HEK293 (cell line): ENCODE data around the gene DNAJC30.

Source experiments
- CTCF ChIA-PET: fragments of 350-600 bp; formaldehyde crosslinking; extraction: SDS; loops from one replicate; lab custom pipeline; 2021; ENCODE audit warnings: antibody characterized with exemption; lab: Yijun Ruan, JAX
- POLR2A ChIA-PET: fragments of 300-600 bp; formaldehyde crosslinking; extraction: SDS; loops from one replicate; lab custom pipeline; 2020; ENCODE audit warnings: antibody characterized with exemption, inconsistent platforms; lab: Yijun Ruan, JAX
- H3K27ac ChIP-seq: fragments of 200-500 bp; sonication (Bioruptor generic); 2 replicates; pipeline ENCODE4 v1.5.1; 2014; ENCODE audit warnings: low read depth, low read length, control low read depth, inconsistent platforms; ENCODE audit errors: extremely low read depth
- H3K36me3 ChIP-seq, 2 experiments: fragments of 200-500 bp in 1 of 2; sonication (Bioruptor generic) in 1 of 2; 1 replicate in 1 of 2; 2 replicates in 1 of 2; pipeline ENCODE4 v1.5.1; 2014 to 2017; ENCODE audit warnings: inconsistent platforms in 2 of 2, low read length in 2 of 2; ENCODE audit not compliant: control insufficient read depth in 2 of 2, insufficient read depth in 1 of 2
- H3K4me1 ChIP-seq: fragments of 200-500 bp; sonication (Bioruptor generic); 2 replicates; pipeline ENCODE4 v1.5.1; 2014; ENCODE audit warnings: mild to moderate bottlenecking, low read length, inconsistent platforms; ENCODE audit not compliant: control insufficient read depth, insufficient read depth
- H3K4me3 ChIP-seq: 2 replicates; pipeline ENCODE4 v1.5.1; 2011; ENCODE audit warnings: low read depth, mild to moderate bottlenecking, control low read depth, low read length, moderate library complexity
- H3K9me3 ChIP-seq: fragments of 200-500 bp; sonication (Bioruptor generic); 2 replicates; pipeline ENCODE4 v1.5.1; 2014; ENCODE audit warnings: low read depth, low read length, inconsistent platforms; ENCODE audit not compliant: control insufficient read depth, insufficient read depth
- GLI4 ChIP-seq: fragments of 450-650 bp; formaldehyde crosslinking; IDR thresholded peaks from 2 replicates; pipeline ENCODE4 v1.5.1; 2016; ENCODE audit warnings: missing biosample characterization, missing genetic modification characterization
- HOXD13 ChIP-seq: sonication (generic); formaldehyde crosslinking; IDR thresholded peaks from 2 replicates; pipeline ENCODE4 v1.8.0; 2022; ENCODE audit warnings: missing genetic modification reagents, borderline replicate concordance
- PRDM10 ChIP-seq: fragments of 450-650 bp; formaldehyde crosslinking; IDR thresholded peaks from 2 replicates; pipeline ENCODE4 v1.5.1; 2016; ENCODE audit warnings: missing biosample characterization, missing genetic modification characterization
- PRDM2 ChIP-seq: fragments of 450-650 bp; formaldehyde crosslinking; IDR thresholded peaks from 2 replicates; pipeline ENCODE4 v1.5.1; 2016; ENCODE audit warnings: missing biosample characterization, missing genetic modification characterization, borderline replicate concordance
- ZBTB6 ChIP-seq: fragments of 450-650 bp; formaldehyde crosslinking; IDR thresholded peaks from 2 replicates; pipeline ENCODE4 v1.5.1; 2017; ENCODE audit warnings: missing biosample characterization, missing genetic modification characterization
- ZIC2 ChIP-seq: fragments of 450-650 bp; formaldehyde crosslinking; IDR thresholded peaks from 2 replicates; pipeline ENCODE4 v1.5.1; 2016; ENCODE audit warnings: missing biosample characterization, missing genetic modification characterization
- ZNF114 ChIP-seq: fragments of 450-650 bp; formaldehyde crosslinking; IDR thresholded peaks from 2 replicates; pipeline ENCODE4 v1.5.0; 2017; ENCODE audit warnings: missing biosample characterization, missing genetic modification characterization
- ZNF133 ChIP-seq: fragments of 450-650 bp; formaldehyde crosslinking; IDR thresholded peaks from 2 replicates; pipeline ENCODE4 v1.5.1; 2016; ENCODE audit warnings: missing biosample characterization, missing genetic modification characterization
- ZNF521 ChIP-seq: fragments of 450-650 bp; formaldehyde crosslinking; IDR thresholded peaks from 2 replicates; pipeline ENCODE4 v1.5.1; 2017; ENCODE audit warnings: missing biosample characterization, mild to moderate bottlenecking, missing genetic modification characterization
- ZNF624 ChIP-seq: fragments of 450-650 bp; formaldehyde crosslinking; IDR thresholded peaks from 2 replicates; pipeline ENCODE4 v1.5.1; 2017; ENCODE audit warnings: missing biosample characterization, missing genetic modification characterization
- ZSCAN16 ChIP-seq: fragments of 450-650 bp; formaldehyde crosslinking; IDR thresholded peaks from 2 replicates; pipeline ENCODE4 v1.5.1; 2016; ENCODE audit warnings: missing biosample characterization, missing genetic modification characterization
- TF ChIP-seq, protein P1 (sequence below): fragments of 450-650 bp; formaldehyde crosslinking; IDR thresholded peaks from 2 replicates; pipeline ENCODE4 v1.5.1; 2016; ENCODE audit warnings: missing biosample characterization, missing genetic modification characterization

The DNAJC30 gene

GRCh38 chr7:73730485-73730884 is 47.2 kb upstream of the DNAJC30 start (continued):
- no peak for TF ChIP-seq ZNF521 (tag by site-specific recombination)
- no peak for TF ChIP-seq ZNF133
- TF ChIP-seq ZSCAN16 (tag by site-specific recombination) = no peak
- TF ChIP-seq HOXD13 (CRISPR knock-in tag) = no peak
- no peak for TF ChIP-seq PRDM10
- no peak for TF ChIP-seq ZNF624 (tag by site-specific recombination)
- TF ChIP-seq PRDM2 (tag by site-specific recombination) = no peak
- no peak for TF ChIP-seq GLI4

DNA sequence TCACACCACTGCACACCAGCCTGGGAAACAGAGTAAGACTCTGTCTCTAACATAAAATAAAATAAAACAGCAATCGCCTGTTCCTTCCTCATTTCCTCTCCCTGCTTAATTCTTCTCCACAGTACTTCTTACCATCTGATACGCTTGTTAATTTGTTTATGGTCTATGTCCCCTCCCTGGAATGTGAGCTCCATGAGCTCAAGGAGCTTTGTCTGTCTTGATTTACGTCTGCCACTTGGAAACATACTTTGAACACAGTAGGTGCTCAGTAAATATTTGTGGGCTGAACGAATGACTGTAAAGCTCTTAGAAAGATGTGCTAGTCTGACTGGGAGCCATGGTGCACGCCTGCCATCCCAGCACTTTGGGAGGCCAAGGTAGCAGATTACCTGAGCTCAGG is 45.3 kb upstream of the DNAJC30 start:
- no peaks in the 10 kb centered on the region for H3K36me3 ChIP-seq
- POLR2A ChIA-PET = interaction anchor here (0.7 to 1.3 kb wide), 3 partner anchors 10 to 121 kb away, joined by 3 to 4 read pairs (median 4); partner anchors contain the start of gene ABHD11
- H3K27ac ChIP-seq = no peak overlapping the region
- TF ChIP-seq, protein P1, sequence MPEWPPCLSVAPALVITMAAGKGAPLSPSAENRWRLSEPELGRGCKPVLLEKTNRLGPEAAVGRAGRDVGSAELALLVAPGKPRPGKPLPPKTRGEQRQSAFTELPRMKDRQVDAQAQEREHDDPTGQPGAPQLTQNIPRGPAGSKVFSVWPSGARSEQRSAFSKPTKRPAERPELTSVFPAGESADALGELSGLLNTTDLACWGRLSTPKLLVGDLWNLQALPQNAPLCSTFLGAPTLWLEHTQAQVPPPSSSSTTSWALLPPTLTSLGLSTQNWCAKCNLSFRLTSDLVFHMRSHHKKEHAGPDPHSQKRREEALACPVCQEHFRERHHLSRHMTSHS = no peak
- TF ChIP-seq ZIC2 (tag by site-specific recombination) = peak; percentile 41
- TF ChIP-seq ZBTB6 (tag by site-specific recombination) = 0 out of 2 replicates have a peak, but pooled peaks have one; percentile 13
- no peak for TF ChIP-seq ZNF114
- H3K4me1 ChIP-seq = no peaks in the 10 kb centered on the region
- no peak overlapping the region for H3K4me3 ChIP-seq
- CTCF ChIA-PET = interaction anchor here (0.6 to 1.6 kb wide), 5 partner anchors 83 to 126 kb away, joined by 3 to 15 read pairs (median 3); no protein-coding TSS in a partner anchor
- no peaks in the 10 kb centered on the region for H3K9me3 ChIP-seq
